H1 (cell line): ENCODE data around the gene TJP3. TPM values are rescaled to one million over a fixed set of nuclear protein-coding genes. Genes with fewer than 3 reads are reported as not detected.

ENCODE experiments used
- ASH2L ChIP-seq: fragments of 200-600, 300-600 bp; sonication (generic); IDR thresholded peaks from one replicate; pipeline ENCODE4 v1.7.1; 2017; ENCODE audit warnings: low read length
- GTF2F1 ChIP-seq: IDR thresholded peaks from 2 replicates; pipeline ENCODE4 v1.6.1; 2012; ENCODE audit warnings: low read depth, low read length, improper control_type of control experiment, borderline replicate concordance
- RFX5 ChIP-seq: IDR thresholded peaks from 2 replicates; pipeline ENCODE4 v1.6.1; 2011; ENCODE audit warnings: low read depth, low read length, improper control_type of control experiment, borderline replicate concordance
- YY1 ChIP-seq: IDR thresholded peaks from 2 replicates; pipeline ENCODE4 v1.6.1; 2011; ENCODE audit warnings: low read depth, mild to moderate bottlenecking, low read length
- polyA plus RNA-seq, 7 experiments: library from polyadenylated mRNA; depleted of rRNA in 3 of 7; stranded (reverse) in 5 of 7; unstranded in 2 of 7; fragments of >200 nt in 5 of 7; fragments of 200-250 nt in 2 of 7; gene quantifications; 1 replicate in 5 of 7; 2 replicates in 1 of 7; 4 replicates in 1 of 7; pipeline versions ENCODE4 v1.2.1 to v1.2.3, GENCODE V29; 2011 to 2013; ENCODE audit warnings: missing spikeins in 2 of 7, mixed read lengths in 2 of 7
- total RNA-seq: library from RNA; stranded (reverse); fragmentation: NEBNext Ultra II Directional; extraction: Animal tissue kit (Norgen Biotek cat#: 25700); gene quantifications from 2 replicates; pipeline ENCODE4 v1.2.1, GENCODE V29; 2021
- TF ChIP-seq, protein P1 (sequence below): fragments of 300-600 bp; sonication (generic); IDR thresholded peaks from 2 replicates; pipeline ENCODE4 v1.7.1; 2012; ENCODE audit warnings: low read length, moderate library complexity, mild to moderate bottlenecking, inconsistent platforms; ENCODE audit not compliant: insufficient replicate concordance
- TF ChIP-seq, protein P2 (sequence below): IDR thresholded peaks from 2 replicates; pipeline ENCODE4 v1.6.1; 2012; ENCODE audit warnings: inconsistent platforms
- TF ChIP-seq, protein P3 (sequence below): IDR thresholded peaks from 2 replicates; pipeline ENCODE4 v1.6.1; 2011; ENCODE audit warnings: low read length, improper control_type of control experiment

TJP3 gene
- total and polyA plus RNA-seq, 2 of the 8 experiments (the other 6 are each of a cell fraction or from before 2014, with no cell fraction given) = 17.1 to 26.1 TPM

GRCh38 chr19:3770136-3770999 is 62.2 kb downstream of the TJP3 start (continued):
- TF ChIP-seq, protein P1, sequence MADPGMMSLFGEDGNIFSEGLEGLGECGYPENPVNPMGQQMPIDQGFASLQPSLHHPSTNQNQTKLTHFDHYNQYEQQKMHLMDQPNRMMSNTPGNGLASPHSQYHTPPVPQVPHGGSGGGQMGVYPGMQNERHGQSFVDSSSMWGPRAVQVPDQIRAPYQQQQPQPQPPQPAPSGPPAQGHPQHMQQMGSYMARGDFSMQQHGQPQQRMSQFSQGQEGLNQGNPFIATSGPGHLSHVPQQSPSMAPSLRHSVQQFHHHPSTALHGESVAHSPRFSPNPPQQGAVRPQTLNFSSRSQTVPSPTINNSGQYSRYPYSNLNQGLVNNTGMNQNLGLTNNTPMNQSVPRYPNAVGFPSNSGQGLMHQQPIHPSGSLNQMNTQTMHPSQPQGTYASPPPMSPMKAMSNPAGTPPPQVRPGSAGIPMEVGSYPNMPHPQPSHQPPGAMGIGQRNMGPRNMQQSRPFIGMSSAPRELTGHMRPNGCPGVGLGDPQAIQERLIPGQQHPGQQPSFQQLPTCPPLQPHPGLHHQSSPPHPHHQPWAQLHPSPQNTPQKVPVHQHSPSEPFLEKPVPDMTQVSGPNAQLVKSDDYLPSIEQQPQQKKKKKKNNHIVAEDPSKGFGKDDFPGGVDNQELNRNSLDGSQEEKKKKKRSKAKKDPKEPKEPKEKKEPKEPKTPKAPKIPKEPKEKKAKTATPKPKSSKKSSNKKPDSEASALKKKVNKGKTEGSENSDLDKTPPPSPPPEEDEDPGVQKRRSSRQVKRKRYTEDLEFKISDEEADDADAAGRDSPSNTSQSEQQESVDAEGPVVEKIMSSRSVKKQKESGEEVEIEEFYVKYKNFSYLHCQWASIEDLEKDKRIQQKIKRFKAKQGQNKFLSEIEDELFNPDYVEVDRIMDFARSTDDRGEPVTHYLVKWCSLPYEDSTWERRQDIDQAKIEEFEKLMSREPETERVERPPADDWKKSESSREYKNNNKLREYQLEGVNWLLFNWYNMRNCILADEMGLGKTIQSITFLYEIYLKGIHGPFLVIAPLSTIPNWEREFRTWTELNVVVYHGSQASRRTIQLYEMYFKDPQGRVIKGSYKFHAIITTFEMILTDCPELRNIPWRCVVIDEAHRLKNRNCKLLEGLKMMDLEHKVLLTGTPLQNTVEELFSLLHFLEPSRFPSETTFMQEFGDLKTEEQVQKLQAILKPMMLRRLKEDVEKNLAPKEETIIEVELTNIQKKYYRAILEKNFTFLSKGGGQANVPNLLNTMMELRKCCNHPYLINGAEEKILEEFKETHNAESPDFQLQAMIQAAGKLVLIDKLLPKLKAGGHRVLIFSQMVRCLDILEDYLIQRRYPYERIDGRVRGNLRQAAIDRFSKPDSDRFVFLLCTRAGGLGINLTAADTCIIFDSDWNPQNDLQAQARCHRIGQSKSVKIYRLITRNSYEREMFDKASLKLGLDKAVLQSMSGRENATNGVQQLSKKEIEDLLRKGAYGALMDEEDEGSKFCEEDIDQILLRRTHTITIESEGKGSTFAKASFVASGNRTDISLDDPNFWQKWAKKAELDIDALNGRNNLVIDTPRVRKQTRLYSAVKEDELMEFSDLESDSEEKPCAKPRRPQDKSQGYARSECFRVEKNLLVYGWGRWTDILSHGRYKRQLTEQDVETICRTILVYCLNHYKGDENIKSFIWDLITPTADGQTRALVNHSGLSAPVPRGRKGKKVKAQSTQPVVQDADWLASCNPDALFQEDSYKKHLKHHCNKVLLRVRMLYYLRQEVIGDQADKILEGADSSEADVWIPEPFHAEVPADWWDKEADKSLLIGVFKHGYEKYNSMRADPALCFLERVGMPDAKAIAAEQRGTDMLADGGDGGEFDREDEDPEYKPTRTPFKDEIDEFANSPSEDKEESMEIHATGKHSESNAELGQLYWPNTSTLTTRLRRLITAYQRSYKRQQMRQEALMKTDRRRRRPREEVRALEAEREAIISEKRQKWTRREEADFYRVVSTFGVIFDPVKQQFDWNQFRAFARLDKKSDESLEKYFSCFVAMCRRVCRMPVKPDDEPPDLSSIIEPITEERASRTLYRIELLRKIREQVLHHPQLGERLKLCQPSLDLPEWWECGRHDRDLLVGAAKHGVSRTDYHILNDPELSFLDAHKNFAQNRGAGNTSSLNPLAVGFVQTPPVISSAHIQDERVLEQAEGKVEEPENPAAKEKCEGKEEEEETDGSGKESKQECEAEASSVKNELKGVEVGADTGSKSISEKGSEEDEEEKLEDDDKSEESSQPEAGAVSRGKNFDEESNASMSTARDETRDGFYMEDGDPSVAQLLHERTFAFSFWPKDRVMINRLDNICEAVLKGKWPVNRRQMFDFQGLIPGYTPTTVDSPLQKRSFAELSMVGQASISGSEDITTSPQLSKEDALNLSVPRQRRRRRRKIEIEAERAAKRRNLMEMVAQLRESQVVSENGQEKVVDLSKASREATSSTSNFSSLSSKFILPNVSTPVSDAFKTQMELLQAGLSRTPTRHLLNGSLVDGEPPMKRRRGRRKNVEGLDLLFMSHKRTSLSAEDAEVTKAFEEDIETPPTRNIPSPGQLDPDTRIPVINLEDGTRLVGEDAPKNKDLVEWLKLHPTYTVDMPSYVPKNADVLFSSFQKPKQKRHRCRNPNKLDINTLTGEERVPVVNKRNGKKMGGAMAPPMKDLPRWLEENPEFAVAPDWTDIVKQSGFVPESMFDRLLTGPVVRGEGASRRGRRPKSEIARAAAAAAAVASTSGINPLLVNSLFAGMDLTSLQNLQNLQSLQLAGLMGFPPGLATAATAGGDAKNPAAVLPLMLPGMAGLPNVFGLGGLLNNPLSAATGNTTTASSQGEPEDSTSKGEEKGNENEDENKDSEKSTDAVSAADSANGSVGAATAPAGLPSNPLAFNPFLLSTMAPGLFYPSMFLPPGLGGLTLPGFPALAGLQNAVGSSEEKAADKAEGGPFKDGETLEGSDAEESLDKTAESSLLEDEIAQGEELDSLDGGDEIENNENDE = no peak
- TF ChIP-seq GTF2F1 (no peak), RFX5 (no peak), ASH2L (no peak), YY1 (no peak)
- TF ChIP-seq, protein P2, sequence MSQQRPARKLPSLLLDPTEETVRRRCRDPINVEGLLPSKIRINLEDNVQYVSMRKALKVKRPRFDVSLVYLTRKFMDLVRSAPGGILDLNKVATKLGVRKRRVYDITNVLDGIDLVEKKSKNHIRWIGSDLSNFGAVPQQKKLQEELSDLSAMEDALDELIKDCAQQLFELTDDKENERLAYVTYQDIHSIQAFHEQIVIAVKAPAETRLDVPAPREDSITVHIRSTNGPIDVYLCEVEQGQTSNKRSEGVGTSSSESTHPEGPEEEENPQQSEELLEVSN = no peak
- TF ChIP-seq, protein P3, sequence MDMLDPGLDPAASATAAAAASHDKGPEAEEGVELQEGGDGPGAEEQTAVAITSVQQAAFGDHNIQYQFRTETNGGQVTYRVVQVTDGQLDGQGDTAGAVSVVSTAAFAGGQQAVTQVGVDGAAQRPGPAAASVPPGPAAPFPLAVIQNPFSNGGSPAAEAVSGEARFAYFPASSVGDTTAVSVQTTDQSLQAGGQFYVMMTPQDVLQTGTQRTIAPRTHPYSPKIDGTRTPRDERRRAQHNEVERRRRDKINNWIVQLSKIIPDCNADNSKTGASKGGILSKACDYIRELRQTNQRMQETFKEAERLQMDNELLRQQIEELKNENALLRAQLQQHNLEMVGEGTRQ = no peak
